Fibroblast of villous mesenchyme (primary cell): ENCODE results near the gene ADAR. TPM values are rescaled to one million over a fixed set of nuclear protein-coding genes. Genes with fewer than 3 reads are reported as not detected.

Experiments used
- DNase-seq: peaks from one replicate; pipeline ENCODE4 v3.0.0-alpha.2; 2010; ENCODE audit warnings: low read depth
- H3K4me3 ChIP-seq: 2 replicates; pipeline ENCODE4 v1.5.1; 2011; ENCODE audit warnings: low read depth, mild to moderate bottlenecking, low read length
- CTCF ChIP-seq: IDR thresholded peaks from 2 replicates; pipeline ENCODE4 v1.5.1; 2012; ENCODE audit warnings: low read depth, mild to moderate bottlenecking, low read length; ENCODE audit not compliant: insufficient read depth
- total RNA-seq: library from RNA; depleted of rRNA; stranded (reverse); fragments of >200 nt; gene quantifications from 2 replicates; pipeline ENCODE4 v1.2.3, GENCODE V29; 2012

The ADAR gene
- total RNA-seq, 1 donor, result 142 TPM

GRCh38 chr1:154629675-154630073 is 21.7 kb upstream of the ADAR start:
- no peak overlapping the region for H3K4me3 ChIP-seq
- TF ChIP-seq CTCF, result no peak
- no peak for DNase-seq

GRCh38 chr1:154629061-154629674 is 21.2 kb upstream of the ADAR start:
- DNase-seq, result peak; percentile 96
- H3K4me3 ChIP-seq, result no peak overlapping the region
- no peak for TF ChIP-seq CTCF

- no peak for TF ChIP-seq CTCF
- DNase-seq, result no peak
- H3K4me3 ChIP-seq, result peak overlapping the region; percentile 86
Measured at GRCh38 chr1:154628121-154628405, 20.1 kb upstream of the ADAR start.

GRCh38 chr1:154627257-154628120 is 19.5 kb upstream of the ADAR start:
- DNase-seq, result peak; percentile 87
- H3K4me3 ChIP-seq, result peak overlapping the region; percentile 86
- no peak for TF ChIP-seq CTCF

- no peak for TF ChIP-seq CTCF
- DNase-seq, result no peak
- H3K4me3 ChIP-seq, result peak overlapping the region; percentile 86
Measured at GRCh38 chr1:154626456-154627256, 18.7 kb upstream of the ADAR start.

- H3K4me3 ChIP-seq, result no peak overlapping the region
- peak; percentile 76 for DNase-seq
- TF ChIP-seq CTCF, result no peak
Measured at GRCh38 chr1:154624746-154625643, 17.0 kb upstream of the ADAR start.
